Measurements from ENCODE around the gene ABCB9. TPM values are rescaled to one million over a fixed set of nuclear protein-coding genes. Genes with fewer than 3 reads are reported as not detected.
A peak's percentile ranks its signal among the peaks of the same experiment; 100 is the strongest.
"Not testable (repeated sequence)": the region's sequence is repeated elsewhere in the genome, so short reads cannot be mapped to it uniquely, and the experiment has no call there.

Gene ABCB9
- total and polyA plus RNA-seq, 9 donors: 3.1 to 4.9 (median 3.4) TPM

DNA sequence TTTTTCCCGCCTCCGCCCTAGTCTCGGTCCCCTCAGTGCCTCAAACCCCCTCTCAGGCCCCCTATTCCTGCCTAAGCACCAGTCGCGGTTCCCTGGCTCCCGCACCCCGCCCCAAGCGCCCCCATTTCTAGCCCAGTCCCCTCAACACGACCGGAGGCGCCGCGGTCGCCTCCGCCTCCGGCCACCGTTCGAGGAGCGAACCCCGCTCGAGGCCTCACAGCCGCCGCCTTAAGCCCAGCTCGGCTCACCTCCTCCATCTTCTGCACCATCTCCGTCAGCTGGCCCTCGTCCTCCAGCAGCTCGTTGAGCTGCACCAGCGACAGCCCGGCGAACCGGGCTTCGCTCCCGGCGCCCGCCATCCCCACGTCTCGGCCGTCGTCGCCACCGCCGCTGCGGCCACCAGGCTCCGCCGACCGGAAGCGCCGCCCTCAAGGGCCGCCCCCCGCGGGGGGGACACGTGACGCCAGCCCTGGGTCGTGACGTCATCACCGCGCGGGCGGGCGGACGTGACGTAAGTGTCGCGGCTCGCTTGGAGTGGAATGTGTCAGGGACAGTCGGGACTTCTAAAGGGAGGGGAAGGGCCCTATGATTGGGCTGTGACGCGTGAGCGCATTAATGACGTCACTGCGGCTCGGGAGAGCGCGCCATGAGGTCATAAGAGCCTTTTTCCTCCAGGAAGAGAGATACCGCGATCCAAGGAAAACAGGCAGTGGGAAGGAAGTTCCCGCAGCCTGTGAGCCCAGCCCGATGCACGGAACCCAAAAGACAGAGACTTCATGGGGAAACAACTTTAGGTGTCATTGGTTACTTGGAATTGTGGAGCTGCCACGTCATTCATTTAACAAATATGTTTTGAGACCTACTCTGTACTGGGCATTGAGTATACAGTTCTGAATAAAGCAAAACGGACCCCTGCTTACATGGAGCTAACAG is 70.3 kb downstream of the ABCB9 start, which contains the start of gene VPS37B:
TSS of gene VPS37B (minus strand) at position 421 of the 933 bp plus-strand sequence. CDS start at position 359, 62 bp downstream.
- DNase-seq: peak; percentile 91
- peak within 1 kb of the TSS; percentile 96 for H3K4me3 ChIP-seq (ENCODE audit: low read length)
- H3K36me3 ChIP-seq (ENCODE audit: control insufficient read depth, insufficient read depth, low read length): no peaks in the 10 kb centered on the region
- H3K27me3 ChIP-seq (ENCODE audit: control insufficient read depth, insufficient read depth, low read length): peaks cover 2% of the 10 kb centered on the region
- peaks cover 3% of the 10 kb centered on the region for H3K9me3 ChIP-seq (replicated peaks; ENCODE audit: control insufficient read depth, low read depth, low read length)
- peak within 1 kb of the TSS; percentile 94 for H3K27ac ChIP-seq (ENCODE audit: low read length)
- H3K4me1 ChIP-seq (ENCODE audit: control insufficient read depth, insufficient read depth, low read length): peaks cover 32% of the 10 kb centered on the region
- WGBS (ENCODE audit: insufficient coverage): 2% methylated on average over 77 of the region's 81 CpGs

- WGBS (ENCODE audit: insufficient coverage): 0% methylated on average over 9 of the region's 9 CpGs
- H3K36me3 ChIP-seq (ENCODE audit: control insufficient read depth, insufficient read depth, low read length): no peaks in the 10 kb centered on the region
Observed at GRCh38 chr12:122895320-122895703, 71.0 kb downstream of the ABCB9 start.

DNA sequence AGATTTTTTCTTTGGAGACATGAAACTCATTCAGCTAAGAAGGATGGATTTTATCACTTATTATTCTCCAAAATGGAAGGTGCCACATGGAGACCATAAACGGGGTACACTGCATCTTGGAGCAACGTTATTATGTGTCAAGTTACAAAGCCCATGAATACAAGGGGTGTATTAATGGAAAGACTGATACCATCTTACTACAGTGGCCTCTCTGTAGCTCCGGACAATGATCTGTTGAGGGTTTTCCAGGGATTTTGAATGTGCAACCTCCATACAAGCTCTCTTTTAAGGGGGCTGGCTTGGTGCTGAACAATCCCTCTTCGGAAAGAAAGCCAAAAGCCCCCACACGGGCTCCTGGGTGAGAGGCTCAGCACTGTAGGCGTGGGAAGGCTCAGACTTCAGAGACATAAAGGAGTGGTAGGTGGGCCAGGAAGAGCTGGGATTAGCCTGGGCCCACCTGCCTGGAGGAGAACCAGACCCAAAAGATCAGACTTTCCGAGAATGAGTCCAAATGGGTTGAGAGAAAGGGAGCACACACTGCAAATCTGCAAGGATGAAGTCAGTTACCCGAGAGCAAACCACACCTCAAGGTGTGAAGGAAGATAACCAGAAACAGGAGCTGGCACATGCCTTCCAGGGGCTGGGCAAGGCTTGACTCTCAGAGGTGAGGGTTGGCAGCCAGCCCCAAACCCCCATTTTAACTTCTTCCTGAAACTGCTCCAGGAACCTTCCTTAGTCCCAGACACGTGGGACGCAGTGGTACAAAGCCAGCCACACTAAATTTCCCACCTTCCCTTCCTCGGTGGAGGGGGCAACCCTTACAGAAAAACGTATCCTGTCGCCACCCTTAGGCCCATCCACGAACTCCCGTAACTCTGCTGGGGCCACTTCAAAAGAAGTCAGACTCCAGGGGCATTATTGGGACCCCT is 71.8 kb downstream of the ABCB9 start:
- H3K27me3 ChIP-seq (ENCODE audit: control insufficient read depth, insufficient read depth, low read length): peaks cover 2% of the 10 kb centered on the region
- peaks cover 42% of the 10 kb centered on the region for H3K4me1 ChIP-seq (ENCODE audit: control insufficient read depth, insufficient read depth, low read length)
- DNase-seq: no peak
- no peaks in the 10 kb centered on the region for H3K36me3 ChIP-seq (ENCODE audit: control insufficient read depth, insufficient read depth, low read length)
- peaks cover 3% of the 10 kb centered on the region for H3K9me3 ChIP-seq (replicated peaks; ENCODE audit: control insufficient read depth, low read depth, low read length)
- H3K27ac ChIP-seq (ENCODE audit: low read length): peak overlapping the region; percentile 94
- 24% methylated on average over 7 of the region's 15 CpGs for WGBS (ENCODE audit: insufficient coverage)
- H3K4me3 ChIP-seq (ENCODE audit: low read length): peak overlapping the region; percentile 96

More at GRCh38 chr12:122895320-122895703, 71.0 kb downstream of the ABCB9 start:
- Histone ChIP-seq H3K27ac (ENCODE audit: low read length) (peak overlapping the region; percentile 94), H3K9me3 (replicated peaks; ENCODE audit: control insufficient read depth, low read depth, low read length) (peaks cover 3% of the 10 kb centered on the region), H3K4me1 (ENCODE audit: control insufficient read depth, insufficient read depth, low read length) (peaks cover 35% of the 10 kb centered on the region), H3K27me3 (ENCODE audit: control insufficient read depth, insufficient read depth, low read length) (peaks cover 2% of the 10 kb centered on the region), H3K4me3 (ENCODE audit: low read length) (peak overlapping the region; percentile 96)
- DNase-seq: no peak

DNA sequence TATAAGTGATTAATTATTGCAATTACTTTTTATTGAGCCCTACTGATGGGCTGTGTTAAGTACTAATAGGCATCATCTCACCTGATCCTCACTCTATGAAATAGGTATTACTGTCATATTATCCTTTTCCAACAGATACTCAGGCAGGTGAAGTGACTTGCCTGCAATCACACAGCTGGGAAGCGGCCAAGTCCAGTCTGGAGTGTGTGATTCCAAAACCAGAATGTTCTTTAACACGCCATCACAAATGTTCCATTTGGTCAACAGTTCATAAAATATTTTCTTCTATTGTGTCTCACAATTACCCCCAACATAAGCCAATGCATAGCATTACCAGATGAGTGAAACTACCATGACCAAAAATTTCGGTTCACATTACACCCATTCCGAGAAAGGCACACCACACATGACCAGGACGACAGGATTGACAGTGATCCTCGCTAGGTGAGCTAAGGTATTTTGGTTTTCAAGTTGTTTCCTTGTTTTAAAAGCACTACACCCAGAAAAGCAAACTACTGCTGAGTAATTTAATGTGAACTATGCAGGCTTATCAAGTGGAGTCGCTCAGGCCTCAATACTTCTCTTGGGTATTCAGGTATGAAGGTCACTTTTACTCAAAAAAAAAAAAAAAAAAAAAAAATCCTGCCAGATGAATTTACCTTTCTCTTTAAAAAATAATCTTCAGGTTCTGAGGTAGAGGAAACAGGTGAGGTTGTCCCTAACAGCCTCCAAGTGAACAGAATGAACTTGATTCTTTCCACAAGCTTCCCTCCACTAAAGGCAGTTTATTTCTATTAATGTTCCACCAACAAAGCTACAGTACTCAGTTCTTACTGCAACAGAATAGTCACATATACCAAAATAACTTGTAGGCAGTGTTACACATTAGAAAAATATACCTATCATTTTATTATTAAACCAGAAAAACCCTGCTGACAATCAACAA is 72.8 kb downstream of the ABCB9 start:
- peaks cover 3% of the 10 kb centered on the region for H3K9me3 ChIP-seq (replicated peaks; ENCODE audit: control insufficient read depth, low read depth, low read length)
- no CpG with 5 or more reads among the region's 7 CpGs for WGBS (ENCODE audit: insufficient coverage)
- peak overlapping the region; percentile 94 for H3K27ac ChIP-seq (ENCODE audit: low read length)
- peaks cover 50% of the 10 kb centered on the region for H3K4me1 ChIP-seq (ENCODE audit: control insufficient read depth, insufficient read depth, low read length)
- no peak for DNase-seq
- H3K36me3 ChIP-seq (ENCODE audit: control insufficient read depth, insufficient read depth, low read length): no peaks in the 10 kb centered on the region
- no peak overlapping the region for H3K4me3 ChIP-seq (ENCODE audit: low read length)
- peaks cover 2% of the 10 kb centered on the region for H3K27me3 ChIP-seq (ENCODE audit: control insufficient read depth, insufficient read depth, low read length)

DNA sequence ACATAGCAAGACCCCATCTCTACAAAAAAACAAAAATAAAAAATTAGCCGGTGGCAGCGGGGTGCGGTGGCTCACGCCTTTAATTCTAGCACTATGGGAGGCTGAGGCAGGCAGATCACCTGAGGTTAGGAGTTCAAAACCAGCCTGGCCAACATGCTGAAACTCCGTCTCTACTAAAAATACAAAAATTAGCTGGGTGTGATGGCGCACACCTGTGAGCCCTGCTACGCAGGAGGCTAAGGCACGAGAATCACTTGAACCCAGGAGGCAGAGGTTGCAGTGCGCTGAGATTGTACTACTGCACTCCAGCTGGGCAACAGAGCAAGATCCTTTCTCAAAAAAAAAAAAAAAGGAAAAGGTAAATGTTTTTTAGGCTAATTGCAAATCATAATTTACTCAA is 73.5 kb downstream of the ABCB9 start:
- WGBS (ENCODE audit: insufficient coverage): 100% methylated on average over 6 of the region's 9 CpGs
- H3K27ac ChIP-seq (ENCODE audit: low read length): peak overlapping the region; percentile 87
- H3K4me3 ChIP-seq (ENCODE audit: low read length); H3K9me3 ChIP-seq (replicated peaks; ENCODE audit: control insufficient read depth, low read depth, low read length); H3K27me3 ChIP-seq (ENCODE audit: control insufficient read depth, insufficient read depth, low read length); DNase-seq; H3K36me3 ChIP-seq (ENCODE audit: control insufficient read depth, insufficient read depth, low read length): not testable (repeated sequence)
- peaks cover 55% of the 10 kb centered on the region for H3K4me1 ChIP-seq (ENCODE audit: control insufficient read depth, insufficient read depth, low read length)

- peak overlapping the region; percentile 87 for H3K27ac ChIP-seq (ENCODE audit: low read length)
- H3K4me1 ChIP-seq (ENCODE audit: control insufficient read depth, insufficient read depth, low read length): peaks cover 63% of the 10 kb centered on the region
Observed at GRCh38 chr12:122891661-122892525, 74.4 kb downstream of the ABCB9 start.

GRCh38 chr12:122889761-122890520 is 76.3 kb downstream of the ABCB9 start:
- H3K4me3 ChIP-seq (ENCODE audit: low read length): no peak overlapping the region
- no peaks in the 10 kb centered on the region for H3K36me3 ChIP-seq (ENCODE audit: control insufficient read depth, insufficient read depth, low read length)
- no peaks in the 10 kb centered on the region for H3K27me3 ChIP-seq (ENCODE audit: control insufficient read depth, insufficient read depth, low read length)
- H3K27ac ChIP-seq (ENCODE audit: low read length): peak overlapping the region; percentile 38
- 64% methylated on average over 2 of the region's 13 CpGs for WGBS (ENCODE audit: insufficient coverage)
- DNase-seq: no peak
- H3K9me3 ChIP-seq (replicated peaks; ENCODE audit: control insufficient read depth, low read depth, low read length): no peaks in the 10 kb centered on the region
- peaks cover 56% of the 10 kb centered on the region for H3K4me1 ChIP-seq (ENCODE audit: control insufficient read depth, insufficient read depth, low read length)

More at GRCh38 chr12:122891661-122892525, 74.4 kb downstream of the ABCB9 start:
- WGBS (ENCODE audit: insufficient coverage): 43% methylated on average over 7 of the region's 10 CpGs
- Histone ChIP-seq H3K9me3 (replicated peaks; ENCODE audit: control insufficient read depth, low read depth, low read length) (peaks cover 3% of the 10 kb centered on the region), H3K36me3 (ENCODE audit: control insufficient read depth, insufficient read depth, low read length) (no peaks in the 10 kb centered on the region), H3K4me3 (ENCODE audit: low read length) (no peak overlapping the region), H3K27me3 (ENCODE audit: control insufficient read depth, insufficient read depth, low read length) (peaks cover 2% of the 10 kb centered on the region)
- DNase-seq: peak; percentile 64

DNA sequence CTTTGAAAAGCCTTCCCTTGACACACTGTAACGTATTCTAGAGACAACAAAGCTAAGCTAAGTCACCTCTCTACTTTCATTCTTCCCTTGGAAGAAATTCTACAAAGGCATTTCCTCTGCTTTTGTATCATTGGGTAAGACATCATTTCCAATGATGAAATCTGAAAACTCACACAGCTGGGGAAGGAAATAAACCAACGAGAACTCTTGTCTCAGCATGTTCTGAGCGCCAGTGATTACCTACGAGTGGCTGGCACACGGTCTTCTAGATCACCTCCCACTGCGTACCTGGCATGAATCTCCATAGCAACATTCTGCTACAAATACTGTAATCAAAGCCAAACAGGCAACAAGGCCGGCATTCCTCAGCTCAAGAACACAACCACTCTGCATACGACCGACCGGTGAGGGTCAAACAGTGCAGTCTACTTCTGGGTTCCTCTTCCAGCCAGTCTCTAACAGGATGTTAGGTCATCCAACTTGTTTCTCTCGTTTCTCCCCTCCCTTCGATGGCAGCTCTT is 78.0 kb downstream of the ABCB9 start:
- Histone ChIP-seq H3K27ac (ENCODE audit: low read length) (peak overlapping the region; percentile 92), H3K27me3 (ENCODE audit: control insufficient read depth, insufficient read depth, low read length) (no peaks in the 10 kb centered on the region), H3K36me3 (ENCODE audit: control insufficient read depth, insufficient read depth, low read length) (no peaks in the 10 kb centered on the region), H3K4me3 (ENCODE audit: low read length) (peak overlapping the region; percentile 2), H3K4me1 (ENCODE audit: control insufficient read depth, insufficient read depth, low read length) (peaks cover 51% of the 10 kb centered on the region), H3K9me3 (replicated peaks; ENCODE audit: control insufficient read depth, low read depth, low read length) (no peaks in the 10 kb centered on the region)
- peak; percentile 65 for DNase-seq
- WGBS (ENCODE audit: insufficient coverage): 33% methylated on average over 10 of the region's 12 CpGs

Data from muscle of leg (tissue), 11 donors.